Progenitor cell of endocrine pancreas (in vitro differentiated cells): ENCODE results near the gene RASGRP2. TPM values are rescaled to one million over a fixed set of nuclear protein-coding genes. Genes with fewer than 3 reads are reported as not detected.

Experiments
- DNase-seq: peaks from one replicate; pipeline ENCODE4 v3.0.0; 2021; ENCODE audit warnings: low spot score; ENCODE audit not compliant: unreplicated experiment
- H3K27ac Mint-ChIP-seq: 2 replicates; pipeline ENCODE4 v1.8.0; 2021; ENCODE audit warnings: mild to moderate bottlenecking, moderate library complexity, mixed read lengths
- H3K27me3 Mint-ChIP-seq: 2 replicates; pipeline ENCODE4 v1.8.0; 2021; ENCODE audit warnings: mixed read lengths
- H3K36me3 Mint-ChIP-seq: 2 replicates; pipeline ENCODE4 v1.8.0; 2022; ENCODE audit warnings: mixed read lengths; ENCODE audit not compliant: insufficient read depth
- H3K4me1 Mint-ChIP-seq: 2 replicates; pipeline ENCODE4 v1.8.0; 2021; ENCODE audit warnings: low read depth, mixed read lengths
- H3K4me3 Mint-ChIP-seq: 2 replicates; pipeline ENCODE4 v1.8.0; 2021; ENCODE audit warnings: low read depth, mild to moderate bottlenecking, moderate library complexity, mixed read lengths
- H3K9me3 Mint-ChIP-seq: 2 replicates; pipeline ENCODE4 v1.8.0; 2021; ENCODE audit warnings: low read depth, mixed read lengths
- total RNA-seq: library from RNA; stranded (reverse); gene quantifications from 2 replicates; pipeline ENCODE4 v1.2.1, GENCODE V29; 2021
- TF ChIP-seq, protein P1 (sequence below): fragments of 200-600 bp; sonication (generic); IDR thresholded peaks from one replicate; pipeline ENCODE4 v1.5.0; 2021; ENCODE audit warnings: antibody characterized with exemption, mild to moderate bottlenecking; ENCODE audit not compliant: unreplicated experiment

The RASGRP2 gene
- total RNA-seq, 1 donor from 2014 or later, result 0.53 TPM

DNA sequence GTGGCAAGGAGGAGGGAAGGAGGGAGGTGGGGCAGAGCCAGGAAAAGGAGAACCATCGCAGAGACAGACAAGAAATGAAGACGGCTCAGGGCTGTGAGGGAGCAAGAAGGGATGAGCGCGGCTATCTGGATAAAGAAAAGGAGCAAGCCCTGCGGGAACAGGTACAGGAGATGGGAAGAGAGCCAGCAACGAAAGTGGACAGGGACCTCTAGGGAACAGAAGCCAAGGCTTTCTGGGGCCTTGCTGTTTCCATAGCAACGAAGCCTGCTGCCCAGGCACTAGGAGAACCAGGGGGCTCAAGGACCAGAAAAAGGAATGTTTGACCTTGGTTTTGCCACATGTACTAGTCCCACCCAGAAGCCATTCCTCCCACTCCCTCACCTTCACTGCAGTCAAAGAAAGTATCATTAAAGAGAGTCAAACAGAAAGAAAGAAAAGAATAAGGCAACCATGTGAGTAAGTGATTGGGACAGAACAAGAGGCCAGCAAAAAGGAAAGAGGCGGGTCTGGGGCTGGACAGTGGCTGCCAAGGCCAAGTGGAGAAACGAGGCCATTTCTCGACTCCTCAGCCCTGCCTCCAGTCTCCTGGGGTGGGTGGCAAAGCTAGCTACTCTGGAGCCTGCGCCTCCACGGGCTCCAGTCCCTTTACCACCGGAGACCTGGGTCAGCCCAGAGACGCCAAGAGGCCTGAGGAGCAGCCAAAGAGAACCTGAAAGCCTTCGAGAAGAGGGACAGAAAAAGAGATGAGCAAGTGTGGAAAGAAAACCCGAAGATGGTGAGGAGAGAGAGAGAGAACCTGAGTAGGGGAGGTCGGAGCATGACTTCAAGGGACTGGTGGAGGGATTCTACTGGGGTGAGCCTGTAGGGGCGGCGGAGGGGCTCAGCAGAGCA lies 56.1 kb downstream of the RASGRP2 start:
- H3K36me3 Mint-ChIP-seq, result no peaks in the 10 kb centered on the region
- TF ChIP-seq, protein P1, sequence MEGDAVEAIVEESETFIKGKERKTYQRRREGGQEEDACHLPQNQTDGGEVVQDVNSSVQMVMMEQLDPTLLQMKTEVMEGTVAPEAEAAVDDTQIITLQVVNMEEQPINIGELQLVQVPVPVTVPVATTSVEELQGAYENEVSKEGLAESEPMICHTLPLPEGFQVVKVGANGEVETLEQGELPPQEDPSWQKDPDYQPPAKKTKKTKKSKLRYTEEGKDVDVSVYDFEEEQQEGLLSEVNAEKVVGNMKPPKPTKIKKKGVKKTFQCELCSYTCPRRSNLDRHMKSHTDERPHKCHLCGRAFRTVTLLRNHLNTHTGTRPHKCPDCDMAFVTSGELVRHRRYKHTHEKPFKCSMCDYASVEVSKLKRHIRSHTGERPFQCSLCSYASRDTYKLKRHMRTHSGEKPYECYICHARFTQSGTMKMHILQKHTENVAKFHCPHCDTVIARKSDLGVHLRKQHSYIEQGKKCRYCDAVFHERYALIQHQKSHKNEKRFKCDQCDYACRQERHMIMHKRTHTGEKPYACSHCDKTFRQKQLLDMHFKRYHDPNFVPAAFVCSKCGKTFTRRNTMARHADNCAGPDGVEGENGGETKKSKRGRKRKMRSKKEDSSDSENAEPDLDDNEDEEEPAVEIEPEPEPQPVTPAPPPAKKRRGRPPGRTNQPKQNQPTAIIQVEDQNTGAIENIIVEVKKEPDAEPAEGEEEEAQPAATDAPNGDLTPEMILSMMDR, result no peak
- peak overlapping the region; percentile 88 for H3K4me3 Mint-ChIP-seq
- H3K4me1 Mint-ChIP-seq, result peaks cover 4% of the 10 kb centered on the region
- peaks cover 67% of the 10 kb centered on the region for H3K27me3 Mint-ChIP-seq
- H3K9me3 Mint-ChIP-seq, result no peaks in the 10 kb centered on the region
- H3K27ac Mint-ChIP-seq, result no peak overlapping the region
- DNase-seq, result no peak

DNA sequence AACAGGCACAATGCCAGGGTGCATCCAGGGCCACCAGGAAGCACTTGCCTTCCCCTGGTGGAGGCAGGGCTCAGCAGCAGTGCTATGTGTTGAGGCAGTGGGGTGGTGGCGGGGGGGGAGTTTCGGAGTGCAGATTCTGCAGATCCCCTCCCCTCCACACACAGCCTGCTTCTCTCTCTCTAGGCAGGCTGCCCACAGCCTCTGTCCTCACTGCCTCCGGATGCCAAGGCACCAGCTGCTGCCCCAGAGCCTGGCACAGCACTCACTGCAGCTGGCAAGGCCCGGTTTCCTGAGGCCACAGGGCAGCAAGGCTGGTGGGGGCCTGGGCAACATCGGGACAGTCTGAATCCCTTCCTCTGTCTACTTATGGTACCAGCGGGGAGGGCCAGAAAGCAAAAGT lies 56.7 kb downstream of the RASGRP2 start:
- Mint-ChIP-seq H3K27ac (no peak overlapping the region), H3K27me3 (peaks cover 67% of the 10 kb centered on the region), H3K9me3 (no peaks in the 10 kb centered on the region), H3K4me1 (peaks cover 4% of the 10 kb centered on the region), H3K36me3 (no peaks in the 10 kb centered on the region), H3K4me3 (no peak overlapping the region)
- TF ChIP-seq, protein P1, result no peak
- DNase-seq, result no peak

DNA sequence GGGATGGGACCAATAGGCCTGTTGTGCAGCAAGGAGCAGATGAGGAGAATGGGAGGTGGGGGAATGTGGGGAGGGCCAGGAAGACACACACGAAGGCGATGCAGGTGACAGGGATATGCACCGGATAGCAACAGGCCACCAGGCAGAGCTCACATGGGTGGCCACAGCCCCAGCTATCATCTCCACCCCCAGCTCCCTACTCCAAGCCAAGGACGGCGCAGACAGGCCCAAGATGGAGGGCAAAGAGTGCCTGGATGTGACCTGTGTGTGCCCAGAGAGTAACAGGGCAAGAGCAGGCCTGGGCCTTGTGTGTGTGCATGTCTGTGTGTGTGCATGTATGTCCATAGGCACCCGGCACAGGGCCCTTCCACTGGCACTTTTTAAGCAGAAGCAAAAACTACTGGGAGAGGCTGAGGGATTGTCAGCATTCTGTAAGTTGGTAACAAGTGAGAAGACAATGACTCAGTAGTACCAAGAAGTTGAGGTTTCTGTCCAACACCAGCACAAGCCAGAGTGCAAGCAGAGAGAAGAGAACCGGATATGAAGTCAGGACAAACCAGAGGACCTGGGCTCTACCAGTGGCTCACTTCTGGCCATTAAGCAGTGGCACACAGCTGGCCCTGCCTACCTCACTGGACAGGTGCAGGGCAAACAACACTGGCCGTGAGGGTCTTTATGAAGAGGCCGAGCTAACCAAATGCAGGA lies 57.3 kb downstream of the RASGRP2 start:
- Mint-ChIP-seq H3K36me3 (no peaks in the 10 kb centered on the region), H3K27me3 (peaks cover 61% of the 10 kb centered on the region), H3K4me1 (peaks cover 4% of the 10 kb centered on the region), H3K4me3 (no peak overlapping the region), H3K27ac (no peak overlapping the region), H3K9me3 (no peaks in the 10 kb centered on the region)
- no peak for DNase-seq
- TF ChIP-seq, protein P1, result no peak

DNA sequence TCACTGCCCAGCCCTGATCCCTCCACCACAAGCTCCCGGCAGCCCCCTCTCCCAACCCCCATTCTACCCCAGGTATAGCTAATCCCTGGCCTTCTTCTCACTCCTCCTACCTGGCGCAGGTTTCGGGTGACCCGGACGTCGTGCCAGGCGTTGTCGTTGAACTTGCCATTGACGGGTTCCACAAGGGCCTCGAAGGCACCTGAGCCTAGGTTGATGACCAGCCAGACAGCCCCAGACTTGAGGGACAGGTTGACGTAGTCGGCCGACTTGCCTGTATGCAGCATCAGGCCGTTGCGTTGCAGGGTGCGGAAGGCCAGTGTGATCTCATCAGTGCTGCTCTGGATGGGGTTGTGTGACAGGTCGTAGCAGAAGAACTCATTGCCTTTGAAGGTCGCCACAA lies 58.4 kb downstream of the RASGRP2 start:
- peaks cover 8% of the 10 kb centered on the region for H3K4me1 Mint-ChIP-seq
- no peak overlapping the region for H3K27ac Mint-ChIP-seq
- H3K4me3 Mint-ChIP-seq, result no peak overlapping the region
- peaks cover 57% of the 10 kb centered on the region for H3K27me3 Mint-ChIP-seq
- DNase-seq, result no peak
- H3K9me3 Mint-ChIP-seq, result no peaks in the 10 kb centered on the region
- TF ChIP-seq, protein P1, result no peak
- no peaks in the 10 kb centered on the region for H3K36me3 Mint-ChIP-seq

DNA sequence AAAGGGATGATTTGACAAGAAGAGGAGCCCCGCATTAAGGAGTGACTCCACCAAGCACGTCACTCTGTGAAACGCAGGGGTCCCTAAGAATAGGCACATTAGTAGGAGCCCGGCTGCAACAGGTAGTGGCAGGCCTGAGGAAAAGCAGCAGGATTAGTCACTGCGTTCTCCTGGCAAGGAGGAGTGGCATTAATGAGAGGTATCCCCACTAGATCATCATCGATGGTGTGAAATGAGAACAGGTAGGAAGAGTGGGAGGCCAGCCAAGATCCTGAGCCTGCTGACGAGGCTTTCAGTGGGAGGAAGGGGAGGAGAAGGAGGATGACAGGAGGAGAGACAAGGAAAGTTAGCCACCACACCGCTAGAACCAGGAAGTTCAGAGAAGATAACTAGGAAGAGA lies 59.6 kb downstream of the RASGRP2 start:
- H3K27ac Mint-ChIP-seq, result no peak overlapping the region
- peaks cover 64% of the 10 kb centered on the region for H3K27me3 Mint-ChIP-seq
- no peak overlapping the region for H3K4me3 Mint-ChIP-seq
- H3K9me3 Mint-ChIP-seq, result no peaks in the 10 kb centered on the region
- peaks cover 8% of the 10 kb centered on the region for H3K4me1 Mint-ChIP-seq
- no peak for DNase-seq
- TF ChIP-seq, protein P1, result no peak
- H3K36me3 Mint-ChIP-seq, result no peaks in the 10 kb centered on the region
